Gastrocnemius medialis (tissue), 4 donors: ENCODE measurements around the gene CXCL14.

ENCODE experiments used
- CTCF ChIP-seq, 5 experiments: fragments of 450-650 bp in 3 of 5; fragments of 200-600 bp in 2 of 5; sonication (generic) in 2 of 5; IDR thresholded peaks in 4 of 5; conservative IDR thresholded peaks in 1 of 5; 1 replicate in 4 of 5; 2 replicates in 1 of 5; pipeline ENCODE4 v1.5.1; 2016 to 2019; ENCODE audit warnings: antibody characterized with exemption in 5 of 5, mild to moderate bottlenecking in 3 of 5, moderate library complexity in 3 of 5
- POLR2A ChIP-seq, 2 donors: fragments of 450-650 bp; IDR thresholded peaks; one replicate each; pipeline ENCODE4 v1.6.1; 2017; ENCODE audit warnings: antibody characterized with exemption in 2 of 2, mild to moderate bottlenecking in 2 of 2, moderate library complexity in 2 of 2

GRCh38 chr5:135596788-135597187 is 18.0 kb upstream of the CXCL14 start:
- TF ChIP-seq CTCF (IDR thresholded peaks at IDR 0.05 in 4 of 5, conservative IDR thresholded peaks at IDR 0.05 in 1 of 5): no peak
- TF ChIP-seq POLR2A (IDR thresholded peaks at IDR 0.05): no peak
